SK-N-SH (cell line): Measurements from ENCODE around the gene PWWP2B. TPM values are rescaled to one million over a fixed set of nuclear protein-coding genes. Genes with fewer than 3 reads are reported as not detected.

ENCODE experiments used
- CTCF ChIA-PET: fragments of 300-600, 350-600 bp; formaldehyde crosslinking; extraction: SDS; loops from one replicate; lab custom pipeline; 2021; lab: Yijun Ruan, JAX
- POLR2A ChIA-PET: fragments of 350-600 bp; sonication (Branson Sonifier 250); formaldehyde crosslinking; extraction: SDS; loops from one replicate; lab custom pipeline; 2020; ENCODE audit warnings: antibody characterized with exemption, inconsistent platforms; lab: Yijun Ruan, JAX
- DNase-seq: peaks from one replicate; pipeline ENCODE4 v3.0.0; 2012
- H2AFZ ChIP-seq: fragments of 200-600 bp; sonication (generic); 2 replicates; pipeline ENCODE4 v1.8.1; 2016; ENCODE audit warnings: antibody characterized with exemption, mild to moderate bottlenecking, low read depth
- H3F3A ChIP-seq: fragments of 200-600 bp; sonication (generic); replicated peaks from 2 replicates; pipeline ENCODE3; 2016; ENCODE audit warnings: antibody characterized with exemption, mild to moderate bottlenecking; ENCODE audit not compliant: insufficient read depth
- H3K27ac ChIP-seq, 2 experiments: fragments of 200-500 bp in 1 of 2; fragments of 200-600 bp in 1 of 2; sonication (Bioruptor generic) in 1 of 2; sonication (generic), shearing (Covaris generic) in 1 of 2; 2 replicates each; pipeline versions ENCODE4 v1.5.1 to v1.6.1; 2014 to 2016; ENCODE audit warnings: low read depth in 2 of 2, inconsistent platforms in 1 of 2, low read length in 1 of 2, mild to moderate bottlenecking in 1 of 2, mixed read lengths in 1 of 2
- H3K27me3 ChIP-seq: fragments of 200-600 bp; sonication (generic), shearing (Covaris generic); 2 replicates; pipeline ENCODE4 v1.6.1; 2016; ENCODE audit warnings: mixed run types; ENCODE audit not compliant: insufficient read depth
- H3K36me3 ChIP-seq, 2 experiments: fragments of 200-500 bp in 1 of 2; fragments of 200-600 bp in 1 of 2; sonication (Bioruptor generic) in 1 of 2; sonication (generic) in 1 of 2; replicated peaks in 1 of 2; 2 replicates each; pipeline versions ENCODE3 to v1.5.1; 2014 to 2016; ENCODE audit warnings: low read length in 1 of 2, mild to moderate bottlenecking in 1 of 2; ENCODE audit not compliant: insufficient read depth in 2 of 2, control insufficient read depth in 1 of 2
- H3K4me1 ChIP-seq, 2 experiments: fragments of 200-500 bp in 1 of 2; fragments of 200-600 bp in 1 of 2; sonication (Bioruptor generic) in 1 of 2; sonication (generic), shearing (Covaris generic) in 1 of 2; 2 replicates each; pipeline versions ENCODE4 v1.5.1 to v1.6.1; 2014 to 2016; ENCODE audit warnings: low read depth in 1 of 2, low read length in 1 of 2, mixed run types in 1 of 2; ENCODE audit not compliant: insufficient read depth in 2 of 2, control insufficient read depth in 1 of 2
- H3K4me2 ChIP-seq: fragments of 200-600 bp; sonication (generic), shearing (Covaris generic); 2 replicates; pipeline ENCODE4 v1.6.1; 2017; ENCODE audit warnings: mixed run types
- H3K4me3 ChIP-seq, 2 experiments: fragments of 200-500 bp in 1 of 2; fragments of 200-600 bp in 1 of 2; sonication (Bioruptor generic) in 1 of 2; sonication (generic), shearing (Covaris generic) in 1 of 2; 2 replicates each; pipeline versions ENCODE4 v1.5.1 to v1.8.1; 2014 to 2016; ENCODE audit warnings: low read depth in 2 of 2, inconsistent platforms in 1 of 2, low read length in 1 of 2, mild to moderate bottlenecking in 1 of 2, mixed read lengths in 1 of 2, moderate library complexity in 1 of 2
- H3K79me2 ChIP-seq: fragments of 200-600 bp; sonication (generic); 2 replicates; pipeline ENCODE4 v1.8.1; 2017; ENCODE audit warnings: mild to moderate bottlenecking; ENCODE audit not compliant: insufficient read depth
- H3K9ac ChIP-seq: fragments of 200-600 bp; sonication (generic); 2 replicates; pipeline ENCODE4 v1.6.1; 2017; ENCODE audit warnings: mixed run types
- H3K9me2 ChIP-seq: fragments of 200-600 bp; sonication (generic); 2 replicates; pipeline ENCODE4 v1.6.1; 2017; ENCODE audit warnings: mixed run types
- H3K9me3 ChIP-seq: fragments of 200-600 bp; sonication (generic); 2 replicates; pipeline ENCODE4 v1.6.1; 2017; ENCODE audit warnings: mixed run types, mild to moderate bottlenecking, moderate library complexity
- H4K20me1 ChIP-seq: fragments of 200-600 bp; sonication (generic); 2 replicates; pipeline ENCODE4 v1.6.1; 2017; ENCODE audit warnings: mild to moderate bottlenecking, mixed run types; ENCODE audit not compliant: insufficient read depth
- CHD2 ChIP-seq: fragments of 150-350 bp; IDR thresholded peaks from 2 replicates; pipeline ENCODE4 v1.6.1; 2018; ENCODE audit warnings: low read length; ENCODE audit not compliant: partially characterized antibody
- ELF1 ChIP-seq: IDR thresholded peaks from 2 replicates; pipeline ENCODE4 v1.4.0; 2012
- EP300 ChIP-seq, 2 experiments: IDR thresholded peaks; 2 replicates each; pipeline versions ENCODE4 v1.4.0 to v1.6.1; 2012; ENCODE audit warnings: borderline replicate concordance in 1 of 2, low read depth in 1 of 2, low read length in 1 of 2
- EZH2phosphoT487 ChIP-seq: fragments of 200-600 bp; sonication (generic); IDR thresholded peaks from 2 replicates; pipeline ENCODE4 v1.6.1; 2017; ENCODE audit warnings: low read depth, mixed run types, mild to moderate bottlenecking, antibody characterized with exemption, moderate library complexity, borderline replicate concordance
- FOSL2 ChIP-seq: IDR thresholded peaks from 2 replicates; pipeline ENCODE4 v1.4.0; 2012; ENCODE audit warnings: low read depth, mild to moderate bottlenecking, moderate library complexity, borderline replicate concordance
- FOXM1 ChIP-seq: IDR thresholded peaks from 2 replicates; pipeline ENCODE4 v1.4.0; 2012; ENCODE audit warnings: low read depth, mild to moderate bottlenecking
- GABPA ChIP-seq: IDR thresholded peaks from 2 replicates; pipeline ENCODE4 v1.4.0; 2012; ENCODE audit warnings: low read depth, mild to moderate bottlenecking
- JUND ChIP-seq: IDR thresholded peaks from 2 replicates; pipeline ENCODE4 v1.4.0; 2012
- NRF1 ChIP-seq: IDR thresholded peaks from 2 replicates; pipeline ENCODE4 v1.6.1; 2012; ENCODE audit warnings: low read depth, mild to moderate bottlenecking, low read length
- POLR2AphosphoS5 ChIP-seq: IDR thresholded peaks from 2 replicates; pipeline ENCODE4 v1.6.1; 2012; ENCODE audit warnings: low read depth, low read length
- RCOR1 ChIP-seq: fragments of 150-350 bp; IDR thresholded peaks from 2 replicates; pipeline ENCODE4 v1.6.1; 2017; ENCODE audit warnings: antibody characterized with exemption, low read length
- RXRA ChIP-seq: IDR thresholded peaks from 2 replicates; pipeline ENCODE4 v1.4.0; 2012; ENCODE audit warnings: low read depth, mild to moderate bottlenecking, borderline replicate concordance
- TEAD4 ChIP-seq: IDR thresholded peaks from 2 replicates; pipeline ENCODE4 v1.4.0; 2012; ENCODE audit warnings: mild to moderate bottlenecking, borderline replicate concordance; ENCODE audit not compliant: insufficient read depth
- WGBS: methylation state at CpG from one replicate; pipeline ENCODE4 v1.1.6; 2017; ENCODE audit warnings: low lambda C conversion rate; 5-methylcytosine and 5-hydroxymethylcytosine counted together
- polyA plus RNA-seq, 3 experiments: library from polyadenylated mRNA; depleted of rRNA; stranded (reverse); fragments of >200 nt; gene quantifications; 2 replicates each; pipeline ENCODE4 v1.2.3, GENCODE V29; 2012
- TF ChIP-seq, protein P1 (sequence below): IDR thresholded peaks from 2 replicates; pipeline ENCODE4 v1.4.0; 2012; ENCODE audit warnings: low read depth, borderline replicate concordance
- TF ChIP-seq, protein P2 (sequence below): IDR thresholded peaks from 2 replicates; pipeline ENCODE4; 2012
- TF ChIP-seq, protein P3 (sequence below): fragments of 200-600 bp; sonication (generic); IDR thresholded peaks from 2 replicates; pipeline ENCODE4 v1.6.1; 2017; ENCODE audit warnings: antibody characterized with exemption, mild to moderate bottlenecking, moderate library complexity

Gene PWWP2B
- polyA plus RNA-seq, 1 of the 3 experiments (the other 2 are of a cell fraction), result 2.4 TPM

DNA sequence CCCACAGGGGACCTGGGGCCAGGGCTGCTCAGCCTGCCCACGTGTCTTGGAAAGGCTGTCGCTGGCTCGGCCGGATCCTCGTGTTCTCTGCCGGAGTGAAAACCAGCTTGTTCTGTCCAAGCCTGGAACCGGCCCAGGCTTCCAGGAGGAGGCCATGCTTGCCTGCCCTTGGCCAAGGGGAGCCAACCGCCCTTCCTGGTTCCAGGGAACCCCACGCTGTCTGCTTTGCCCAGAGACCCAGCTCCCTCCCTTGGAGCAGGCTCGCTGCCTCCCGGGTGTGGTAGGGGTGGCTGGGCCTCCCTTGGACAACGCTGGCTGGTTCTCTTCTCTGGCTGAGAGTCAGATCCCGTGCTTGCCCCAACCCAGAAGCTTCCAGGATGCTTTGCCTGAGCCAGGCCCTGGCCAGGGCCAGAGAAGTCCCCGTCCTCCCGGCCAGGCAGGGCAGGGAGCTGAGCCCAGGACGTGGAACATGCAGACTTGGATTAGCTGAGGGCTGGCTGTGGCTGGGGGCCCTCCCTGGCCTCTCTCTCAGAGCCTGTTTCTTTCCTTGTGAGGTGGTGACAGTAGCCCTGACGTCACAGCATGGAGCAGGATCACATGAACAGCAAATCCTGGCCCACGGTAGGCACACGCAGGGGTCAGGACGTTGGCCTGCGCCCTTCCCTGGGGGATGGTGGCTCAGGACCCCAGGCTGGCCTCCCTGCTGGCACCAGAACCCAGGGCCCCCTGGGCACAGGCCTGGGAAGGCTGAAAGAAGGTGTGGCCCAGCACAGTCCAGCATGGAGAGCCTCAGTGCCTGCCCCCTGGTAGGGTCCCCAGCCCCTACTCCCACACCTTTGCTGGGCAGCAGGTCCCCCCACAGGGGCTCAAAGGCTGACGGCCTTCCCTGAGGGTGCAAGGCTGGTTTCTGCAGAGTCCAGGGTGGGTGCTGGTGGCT, 67.5 kb downstream of the PWWP2B start:
- WGBS, result 70% methylated on average over 8 of the region's 22 CpGs
- H3K36me3 ChIP-seq, result no peaks in the 10 kb centered on the region
- ChIA-PET CTCF (interaction anchor here (0.7 to 1.4 kb wide), 2 partner anchors 163 to 190 kb away, joined by 3 to 4 read pairs; no protein-coding TSS in a partner anchor), POLR2A (no interaction called here)
- H3K27me3 ChIP-seq, result no peaks in the 10 kb centered on the region
- DNase-seq, result no peak
- no peaks in the 10 kb centered on the region for H3K9me3 ChIP-seq
- H3K79me2 ChIP-seq, result no peaks in the 10 kb centered on the region
- H2AFZ ChIP-seq, result no peak overlapping the region
- no peaks in the 10 kb centered on the region for H3F3A ChIP-seq
- no peak overlapping the region for H3K27ac ChIP-seq
- no peaks in the 10 kb centered on the region for H3K9me2 ChIP-seq
- no peaks in the 10 kb centered on the region; a peak in 1 of 4 replicates for H3K4me1 ChIP-seq
- no peaks in the 10 kb centered on the region for H4K20me1 ChIP-seq
- H3K9ac ChIP-seq, result no peak overlapping the region
- no peak overlapping the region for H3K4me2 ChIP-seq
- H3K4me3 ChIP-seq, result no peak overlapping the region
- TF ChIP-seq ELF1 (no peak), GABPA (no peak), NRF1 (no peak), FOXM1 (no peak), EP300 (IDR thresholded peaks at IDR 0.05; ENCODE audit: borderline replicate concordance in 1 of 2, low read depth in 1 of 2, low read length in 1 of 2) (no peak), CHD2 (no peak)
- TF ChIP-seq, protein P1, sequence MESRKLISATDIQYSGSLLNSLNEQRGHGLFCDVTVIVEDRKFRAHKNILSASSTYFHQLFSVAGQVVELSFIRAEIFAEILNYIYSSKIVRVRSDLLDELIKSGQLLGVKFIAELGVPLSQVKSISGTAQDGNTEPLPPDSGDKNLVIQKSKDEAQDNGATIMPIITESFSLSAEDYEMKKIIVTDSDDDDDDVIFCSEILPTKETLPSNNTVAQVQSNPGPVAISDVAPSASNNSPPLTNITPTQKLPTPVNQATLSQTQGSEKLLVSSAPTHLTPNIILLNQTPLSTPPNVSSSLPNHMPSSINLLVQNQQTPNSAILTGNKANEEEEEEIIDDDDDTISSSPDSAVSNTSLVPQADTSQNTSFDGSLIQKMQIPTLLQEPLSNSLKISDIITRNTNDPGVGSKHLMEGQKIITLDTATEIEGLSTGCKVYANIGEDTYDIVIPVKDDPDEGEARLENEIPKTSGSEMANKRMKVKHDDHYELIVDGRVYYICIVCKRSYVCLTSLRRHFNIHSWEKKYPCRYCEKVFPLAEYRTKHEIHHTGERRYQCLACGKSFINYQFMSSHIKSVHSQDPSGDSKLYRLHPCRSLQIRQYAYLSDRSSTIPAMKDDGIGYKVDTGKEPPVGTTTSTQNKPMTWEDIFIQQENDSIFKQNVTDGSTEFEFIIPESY, result no peak
- TF ChIP-seq, all 33 proteins: peak for 0

DNA sequence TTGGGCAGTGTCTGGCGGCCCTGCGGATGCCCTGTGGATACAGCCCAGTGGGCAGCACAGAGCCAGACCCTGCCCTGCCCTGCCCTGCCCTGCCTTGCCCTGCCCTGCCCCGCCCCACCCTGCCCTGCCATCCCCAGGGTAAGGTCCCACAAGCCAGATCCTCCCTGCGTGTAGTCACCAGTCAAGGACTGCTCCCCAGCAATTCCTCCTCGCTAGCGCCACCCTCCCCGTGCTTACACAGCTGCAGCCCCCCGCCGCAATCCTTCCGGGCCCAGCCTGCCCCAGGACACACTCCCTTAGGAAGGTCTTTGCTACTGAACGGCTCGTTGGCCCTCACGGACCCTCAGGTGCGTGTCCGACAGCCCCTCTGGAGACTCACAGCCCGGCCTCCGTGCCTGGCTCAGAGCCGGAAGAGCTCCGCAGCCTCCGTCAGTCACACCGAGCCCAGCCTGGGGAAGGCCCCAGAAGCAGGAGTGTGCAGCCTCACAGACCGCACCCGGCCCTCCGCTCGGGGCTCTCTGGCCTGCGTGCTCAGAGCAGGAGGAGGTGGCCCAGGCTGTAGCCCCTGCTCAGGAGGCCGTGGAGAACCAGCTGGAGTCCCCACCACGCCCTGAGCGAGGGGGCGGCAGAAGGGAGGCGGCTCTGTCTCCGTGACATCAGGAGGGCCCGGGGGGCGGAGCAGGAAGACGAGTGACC, 68.3 kb downstream of the PWWP2B start:
- Histone ChIP-seq H2AFZ (no peak overlapping the region), H3K27me3 (no peaks in the 10 kb centered on the region), H3K27ac (no peak overlapping the region), H3K9me3 (no peaks in the 10 kb centered on the region), H3K36me3 (no peaks in the 10 kb centered on the region), H3K4me1 (no peaks in the 10 kb centered on the region; a peak in 1 of 4 replicates), H3K9ac (no peak overlapping the region), H4K20me1 (no peaks in the 10 kb centered on the region), H3K9me2 (no peaks in the 10 kb centered on the region), H3F3A (no peaks in the 10 kb centered on the region), H3K79me2 (no peaks in the 10 kb centered on the region), H3K4me3 (no peak overlapping the region), H3K4me2 (no peak overlapping the region)
- DNase-seq, result no peak
- ChIA-PET CTCF (interaction anchor here (2.7 kb wide), 1 partner anchor 11 kb away, joined by 7 read pairs; no protein-coding TSS in a partner anchor), POLR2A (no interaction called here)
- WGBS, result 91% methylated on average over 19 of the region's 35 CpGs
- no peak for TF ChIP-seq FOSL2
- no peak for TF ChIP-seq GABPA
- TF ChIP-seq RXRA, result no peak
- TF ChIP-seq POLR2AphosphoS5, result no peak
- TF ChIP-seq, protein P2, sequence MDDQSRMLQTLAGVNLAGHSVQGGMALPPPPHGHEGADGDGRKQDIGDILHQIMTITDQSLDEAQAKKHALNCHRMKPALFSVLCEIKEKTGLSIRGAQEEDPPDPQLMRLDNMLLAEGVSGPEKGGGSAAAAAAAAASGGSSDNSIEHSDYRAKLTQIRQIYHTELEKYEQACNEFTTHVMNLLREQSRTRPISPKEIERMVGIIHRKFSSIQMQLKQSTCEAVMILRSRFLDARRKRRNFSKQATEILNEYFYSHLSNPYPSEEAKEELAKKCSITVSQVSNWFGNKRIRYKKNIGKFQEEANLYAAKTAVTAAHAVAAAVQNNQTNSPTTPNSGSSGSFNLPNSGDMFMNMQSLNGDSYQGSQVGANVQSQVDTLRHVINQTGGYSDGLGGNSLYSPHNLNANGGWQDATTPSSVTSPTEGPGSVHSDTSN, result no peak
- TF ChIP-seq, protein P3, sequence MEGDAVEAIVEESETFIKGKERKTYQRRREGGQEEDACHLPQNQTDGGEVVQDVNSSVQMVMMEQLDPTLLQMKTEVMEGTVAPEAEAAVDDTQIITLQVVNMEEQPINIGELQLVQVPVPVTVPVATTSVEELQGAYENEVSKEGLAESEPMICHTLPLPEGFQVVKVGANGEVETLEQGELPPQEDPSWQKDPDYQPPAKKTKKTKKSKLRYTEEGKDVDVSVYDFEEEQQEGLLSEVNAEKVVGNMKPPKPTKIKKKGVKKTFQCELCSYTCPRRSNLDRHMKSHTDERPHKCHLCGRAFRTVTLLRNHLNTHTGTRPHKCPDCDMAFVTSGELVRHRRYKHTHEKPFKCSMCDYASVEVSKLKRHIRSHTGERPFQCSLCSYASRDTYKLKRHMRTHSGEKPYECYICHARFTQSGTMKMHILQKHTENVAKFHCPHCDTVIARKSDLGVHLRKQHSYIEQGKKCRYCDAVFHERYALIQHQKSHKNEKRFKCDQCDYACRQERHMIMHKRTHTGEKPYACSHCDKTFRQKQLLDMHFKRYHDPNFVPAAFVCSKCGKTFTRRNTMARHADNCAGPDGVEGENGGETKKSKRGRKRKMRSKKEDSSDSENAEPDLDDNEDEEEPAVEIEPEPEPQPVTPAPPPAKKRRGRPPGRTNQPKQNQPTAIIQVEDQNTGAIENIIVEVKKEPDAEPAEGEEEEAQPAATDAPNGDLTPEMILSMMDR, result no peak
- TF ChIP-seq EZH2phosphoT487, result no peak
- TF ChIP-seq TEAD4, result no peak
- TF ChIP-seq JUND, result no peak
- no peak for TF ChIP-seq RCOR1
- no peak for TF ChIP-seq FOXM1
